GM10248 (cell line): ENCODE data around the gene RUVBL1.
A peak's percentile ranks its signal among the peaks of the same experiment; 100 is the strongest.
"Not testable (repeated sequence)": the region's sequence is repeated elsewhere in the genome, so short reads cannot be mapped to it uniquely, and the experiment has no call there.

ENCODE experiments used
- CTCF ChIA-PET: fragments of 300-600 bp; sonication (Branson Sonifier 250); formaldehyde crosslinking; extraction: SDS; loops from one replicate; lab custom pipeline; 2021; ENCODE audit warnings: antibody characterized with exemption; lab: Yijun Ruan, JAX
- POLR2A ChIA-PET: fragments of 350-650 bp; sonication (Branson Sonifier 250); formaldehyde crosslinking; extraction: SDS; loops from one replicate; lab custom pipeline; 2020; ENCODE audit warnings: antibody characterized with exemption; lab: Yijun Ruan, JAX
- DNase-seq: peaks from one replicate; pipeline ENCODE4 v3.0.0; 2012; ENCODE audit errors: extremely low spot score
- CTCF ChIP-seq: IDR thresholded peaks from 2 replicates; pipeline ENCODE4 v1.5.1; 2012; ENCODE audit warnings: mild to moderate bottlenecking, low read depth; ENCODE audit errors: extremely low read depth, missing control alignments, control extremely low read depth

Gene RUVBL1

GRCh38 chr3:128166971-128167453 lies 43.4 kb upstream of the RUVBL1 start:
- DNase-seq, result no peak
- ChIA-PET CTCF (interaction anchor here (0.8 to 1.8 kb wide), 5 partner anchors 9 to 72 kb away, joined by 3 to 4 read pairs (median 4); no protein-coding TSS in a partner anchor), POLR2A (no interaction called here)
- no peak for TF ChIP-seq CTCF

- DNase-seq, result no peak
- ChIA-PET POLR2A (no interaction called here), CTCF (interaction anchor here (1.3 kb wide), 1 partner anchor 29 kb away, joined by 4 read pairs; no protein-coding TSS in a partner anchor)
- no peak for TF ChIP-seq CTCF
Measured at GRCh38 chr3:128163432-128163831, 39.8 kb upstream of the RUVBL1 start.

GRCh38 chr3:128160661-128161060 lies 37.0 kb upstream of the RUVBL1 start:
- POLR2A ChIA-PET, result no interaction called here
- CTCF ChIA-PET, result interaction anchor here (0.9 to 1.4 kb wide), 3 partner anchors 10 to 92 kb away, joined by 3 to 4 read pairs (median 3); no protein-coding TSS in a partner anchor
- no peak for TF ChIP-seq CTCF

GRCh38 chr3:128155616-128156360 lies 32.2 kb upstream of the RUVBL1 start:
- POLR2A ChIA-PET, result interaction anchor here (0.6 kb wide), 1 partner anchor 691 kb away, joined by 7 read pairs; no protein-coding TSS in a partner anchor
- TF ChIP-seq CTCF, result no peak
- CTCF ChIA-PET, result interaction anchor here (0.8 to 1.5 kb wide), 3 partner anchors 11 to 453 kb away, joined by 3 read pairs; no protein-coding TSS in a partner anchor
- DNase-seq, result no peak

More at GRCh38 chr3:128160661-128161060, 37.0 kb upstream of the RUVBL1 start:
- DNase-seq, result no peak

- ChIA-PET CTCF (interaction anchor here (0.7 to 1.5 kb wide), 5 partner anchors 13 to 68 kb away, joined by 3 to 4 read pairs (median 3); no protein-coding TSS in a partner anchor), POLR2A (interaction anchor here (0.6 to 1.1 kb wide), 3 partner anchors 8 to 201 kb away, joined by 3 to 7 read pairs (median 4); no protein-coding TSS in a partner anchor)
- not testable (repeated sequence) for DNase-seq
Measured at GRCh38 chr3:128154354-128154753, 30.7 kb upstream of the RUVBL1 start.

- ChIA-PET CTCF (interaction anchor here (0.7 to 1.2 kb wide), 6 partner anchors 14 to 67 kb away, joined by 3 to 6 read pairs (median 4); partner anchors contain the start of gene RUVBL1), POLR2A (interaction anchor here (0.6 to 1.2 kb wide), 4 partner anchors 9 to 100 kb away, joined by 3 to 7 read pairs (median 3); partner anchors contain the start of gene RUVBL1)
- peak; percentile 88 for DNase-seq
- no peak for TF ChIP-seq CTCF
Measured at GRCh38 chr3:128153156-128154041, 29.8 kb upstream of the RUVBL1 start, which contains the start of gene EEFSEC. EEFSEC (plus strand) TSS chr3:128153481; CDS start chr3:128153508, 27 bp downstream.
